HG02610 (cell line): Measurements from ENCODE around the gene UNC5C.

Source experiments
- ATAC-seq: cut with Tn5 transposase; IDR thresholded peaks from one replicate; pipeline ENCODE4 v1.9.1; 2021; ENCODE audit warnings: mild to moderate bottlenecking, moderate library complexity; ENCODE audit not compliant: unreplicated experiment

The UNC5C gene

DNA sequence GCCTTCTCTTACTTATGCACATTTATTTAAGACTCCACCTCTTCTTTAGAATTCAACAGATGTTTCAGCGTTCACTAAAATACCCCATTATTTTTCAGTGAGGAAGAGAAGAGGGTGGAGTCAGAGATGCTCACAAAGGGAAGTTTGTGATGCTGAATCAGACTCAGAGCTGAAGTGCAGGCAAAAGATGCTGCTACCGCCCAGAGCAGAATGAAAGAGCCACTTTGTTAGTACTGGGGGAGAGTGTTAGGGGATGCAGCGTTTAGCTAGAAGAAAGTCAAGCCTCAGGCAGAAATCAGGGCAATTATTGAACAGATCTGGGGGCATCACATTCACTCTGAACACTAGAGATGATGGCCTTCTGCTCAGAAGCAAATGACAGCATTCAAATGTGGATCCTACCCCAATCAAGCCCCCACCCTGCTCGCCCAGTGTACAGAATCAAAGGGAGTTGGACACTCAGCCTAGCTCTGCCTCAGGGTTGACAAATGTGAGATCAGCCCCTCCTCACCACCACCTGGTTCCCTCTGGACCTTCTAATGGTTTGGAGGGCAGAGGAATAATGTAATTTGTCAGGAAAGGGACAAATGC, 138.3 kb downstream of the UNC5C start:
- no peak for ATAC-seq

- no peak for ATAC-seq
Measured at GRCh38 chr4:95409750-95410149, 139.0 kb downstream of the UNC5C start.

DNA sequence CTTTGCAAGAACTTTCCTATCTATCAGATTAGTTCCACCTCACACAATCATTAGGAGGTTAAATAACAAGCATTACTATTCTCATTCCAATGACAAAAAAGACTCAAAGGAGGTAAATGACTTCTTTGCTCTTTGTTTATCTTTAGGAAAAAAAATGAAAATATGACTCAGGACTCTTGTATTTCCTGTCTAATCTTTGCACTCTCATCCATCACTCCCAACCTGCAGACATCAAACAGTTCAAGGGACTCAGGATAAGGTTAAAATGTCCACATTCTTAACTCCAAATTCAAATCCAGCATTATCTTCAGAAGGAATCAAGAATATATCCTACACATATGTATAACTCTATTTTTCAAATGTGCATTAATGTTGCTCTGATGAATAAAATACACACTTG, 139.6 kb downstream of the UNC5C start:
- no peak for ATAC-seq

- ATAC-seq, result no peak
Measured at GRCh38 chr4:95402299-95402698, 146.5 kb downstream of the UNC5C start.

DNA sequence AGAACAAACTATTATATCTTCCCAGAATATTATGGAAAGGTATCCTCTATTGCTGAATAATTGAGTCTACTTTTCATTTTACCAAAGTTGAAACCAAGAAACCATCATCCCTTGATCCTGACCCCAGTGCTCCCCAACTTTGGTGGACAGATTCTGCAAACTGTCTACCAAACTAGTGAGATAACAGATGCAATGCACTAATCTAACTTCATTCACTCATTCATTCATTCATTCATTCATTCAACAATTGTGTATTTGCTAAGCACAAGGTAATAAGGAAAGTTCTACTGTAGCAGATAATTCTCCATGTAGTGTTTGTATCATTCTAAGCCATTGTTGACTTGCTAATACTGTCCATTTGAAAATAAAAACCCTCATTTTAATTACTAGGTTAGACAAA, 150.6 kb downstream of the UNC5C start:
- no peak for ATAC-seq

- no peak for ATAC-seq
Measured at GRCh38 chr4:95394752-95395306, 153.9 kb downstream of the UNC5C start.

DNA sequence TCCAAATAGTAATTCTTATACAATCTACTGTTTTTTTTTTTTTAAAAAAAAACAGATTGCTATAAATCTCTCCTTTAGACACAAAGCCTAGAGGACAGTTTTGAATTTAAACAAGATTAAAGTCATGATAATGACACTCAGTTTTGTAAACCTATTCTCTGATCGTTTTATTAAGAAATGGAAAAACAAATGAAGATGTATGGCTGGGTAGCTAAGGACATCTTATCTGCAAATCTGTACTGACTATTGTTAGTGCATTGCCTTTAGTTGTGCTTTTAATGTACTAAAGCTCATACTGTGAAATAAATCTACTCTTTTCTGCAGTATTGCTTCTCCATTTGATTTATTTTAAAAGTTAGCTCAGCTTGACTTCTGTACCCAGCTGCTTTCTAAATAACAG, 155.0 kb downstream of the UNC5C start:
- ATAC-seq, result no peak

GRCh38 chr4:95388911-95389310, 159.9 kb downstream of the UNC5C start:
- no peak for ATAC-seq

GRCh38 chr4:95387719-95388118, 161.1 kb downstream of the UNC5C start:
- no peak for ATAC-seq

GRCh38 chr4:95386410-95386809, 162.4 kb downstream of the UNC5C start:
- no peak for ATAC-seq

DNA sequence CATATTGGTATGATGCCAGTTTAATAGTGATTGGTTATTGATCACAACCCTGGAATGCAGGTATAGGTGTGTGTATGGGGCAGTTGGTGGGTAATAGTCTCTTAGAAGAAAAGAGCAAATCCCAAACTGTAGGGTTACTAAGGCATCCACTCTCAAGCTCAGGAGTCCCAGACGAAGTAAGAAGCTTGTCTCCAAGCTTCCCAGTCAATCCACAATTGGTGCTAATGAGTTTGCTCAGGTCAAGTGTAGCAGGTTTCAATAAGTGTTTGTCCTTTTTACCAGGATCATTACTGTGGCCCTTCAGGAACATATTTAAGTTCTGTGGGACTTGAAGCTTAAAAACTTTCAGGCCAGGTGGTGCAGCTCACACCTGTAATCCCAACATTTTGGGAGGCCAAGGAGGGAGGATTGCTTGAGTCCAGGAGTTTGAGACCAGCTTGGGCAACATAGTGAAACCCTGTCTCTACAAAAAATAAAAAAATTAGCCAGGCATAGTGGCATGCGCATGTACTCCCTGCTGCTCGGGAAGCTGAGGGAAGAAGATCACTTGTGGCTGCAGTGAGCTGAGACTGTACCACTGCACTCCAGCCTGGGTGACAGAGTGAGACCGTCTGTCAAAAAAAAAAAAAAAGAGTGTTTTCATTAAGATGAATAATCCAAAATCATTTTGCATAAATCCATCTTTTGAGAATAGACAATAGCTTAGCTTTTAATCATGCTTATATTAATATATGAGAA, 166.8 kb downstream of the UNC5C start:
- ATAC-seq, result no peak

- ATAC-seq, result no peak
Measured at GRCh38 chr4:95379633-95380032, 169.1 kb downstream of the UNC5C start.

DNA sequence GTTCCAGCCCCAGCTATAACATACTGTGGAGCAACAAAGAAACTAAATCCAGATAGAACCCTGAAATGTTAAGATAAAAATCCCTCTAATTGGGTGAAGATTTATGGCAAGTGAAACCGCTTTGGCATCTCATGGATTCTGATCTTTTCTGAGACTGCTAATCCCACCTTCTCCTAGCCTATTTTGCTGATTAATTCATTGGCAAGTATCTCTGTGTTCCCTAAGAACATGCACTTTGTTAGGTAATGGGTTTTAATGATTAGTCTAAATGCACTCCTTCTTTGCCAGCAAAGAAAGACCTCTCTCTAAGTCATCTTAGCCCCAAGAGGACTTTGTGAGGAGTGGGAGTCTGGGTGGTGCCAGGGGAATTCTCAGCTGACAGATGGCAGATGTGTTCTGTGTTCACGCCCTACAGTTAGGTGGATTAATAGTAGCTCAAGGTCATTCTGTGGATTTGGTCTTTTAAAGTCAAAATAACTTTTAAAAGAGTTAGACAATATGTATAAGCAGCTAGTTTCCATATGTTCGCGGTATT, 171.3 kb downstream of the UNC5C start:
- ATAC-seq, result no peak

DNA sequence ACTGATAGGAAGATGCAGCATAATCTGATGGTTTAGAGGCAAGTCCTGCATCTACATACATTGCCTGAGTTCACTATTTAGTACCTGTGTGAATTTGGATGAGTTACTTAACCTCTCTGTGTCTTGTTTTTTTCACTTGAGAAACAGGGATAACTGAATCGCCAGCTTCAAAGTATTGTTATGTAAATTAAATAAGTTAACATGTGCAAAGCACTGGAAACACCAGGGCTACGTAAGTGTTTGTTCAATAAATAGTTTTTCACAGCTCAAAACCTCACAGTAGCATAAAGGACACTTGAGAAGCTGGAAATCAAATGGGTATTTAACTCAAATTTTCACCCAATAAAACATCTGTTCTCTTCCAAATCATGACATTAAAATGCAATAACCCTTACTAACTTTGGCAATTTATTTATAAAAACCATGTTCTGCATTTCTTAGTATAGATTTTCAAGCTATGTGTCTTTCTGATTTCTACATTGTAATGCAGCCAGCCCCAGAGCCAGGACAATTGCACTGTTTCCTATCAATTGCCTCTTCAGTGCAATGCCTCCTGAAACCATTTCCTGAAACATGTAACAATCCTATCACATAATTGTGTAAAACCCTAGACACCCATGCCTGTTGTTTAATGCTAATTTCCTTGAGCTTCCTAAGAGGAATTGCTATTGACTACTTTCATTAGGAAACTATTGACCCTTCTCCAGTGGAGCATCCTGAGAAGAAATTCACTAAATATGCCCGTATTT, 177.1 kb downstream of the UNC5C start:
- ATAC-seq, result no peak

DNA sequence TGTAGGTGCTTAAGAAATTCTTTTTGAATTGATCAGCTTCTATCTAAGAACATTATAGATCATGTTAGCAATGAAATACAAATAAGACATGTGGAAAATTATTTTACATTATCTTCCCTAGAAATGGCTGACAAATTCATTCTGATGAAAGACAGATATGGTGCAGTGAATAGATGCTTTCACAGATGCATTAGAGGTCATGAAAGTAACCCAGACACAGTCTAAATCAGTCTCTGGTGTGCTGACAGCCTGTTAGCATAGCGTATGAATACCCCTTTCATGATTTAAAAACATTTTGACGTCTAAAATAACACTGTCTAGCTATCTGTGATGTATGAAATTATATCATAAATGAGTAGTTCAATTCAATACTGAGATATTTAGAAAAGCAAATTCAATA, 180.9 kb downstream of the UNC5C start:
- no peak for ATAC-seq

DNA sequence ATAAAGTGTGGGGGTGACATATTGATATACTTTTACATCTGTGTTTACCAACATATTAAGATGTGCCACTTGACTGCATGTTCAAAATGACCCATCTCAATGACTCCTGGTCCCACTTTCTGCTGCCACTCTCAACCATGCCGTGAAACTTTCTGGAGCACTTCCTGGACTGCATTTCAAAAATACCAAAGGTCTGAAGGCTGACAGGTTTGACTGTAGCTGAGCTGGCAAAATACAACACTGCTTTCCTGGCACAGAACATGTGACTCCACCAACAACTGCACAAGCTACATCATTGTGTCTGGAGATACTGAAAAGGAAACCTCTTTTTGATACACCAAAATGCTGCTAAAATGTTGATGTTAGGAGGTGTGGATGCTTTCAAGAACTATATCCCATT, 184.8 kb downstream of the UNC5C start:
- ATAC-seq, result no peak

DNA sequence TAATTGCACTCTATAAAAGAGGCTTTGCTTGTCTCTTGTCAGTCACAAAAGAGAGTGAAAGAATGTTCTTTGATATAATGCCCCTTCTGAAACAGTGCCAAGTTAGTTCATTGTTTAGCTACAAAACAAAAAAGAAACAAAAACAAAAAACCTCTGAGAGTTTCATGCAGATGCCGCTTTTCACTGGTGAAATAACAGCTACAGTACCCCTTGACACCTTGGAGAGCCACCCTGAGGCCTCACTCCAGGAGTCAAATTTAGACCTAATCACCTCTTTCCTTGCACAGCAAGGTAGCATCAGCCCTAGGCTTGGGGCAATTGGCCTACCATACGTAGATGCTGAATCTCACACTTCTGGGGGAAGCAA, 185.2 kb downstream of the UNC5C start:
- ATAC-seq, result no peak

DNA sequence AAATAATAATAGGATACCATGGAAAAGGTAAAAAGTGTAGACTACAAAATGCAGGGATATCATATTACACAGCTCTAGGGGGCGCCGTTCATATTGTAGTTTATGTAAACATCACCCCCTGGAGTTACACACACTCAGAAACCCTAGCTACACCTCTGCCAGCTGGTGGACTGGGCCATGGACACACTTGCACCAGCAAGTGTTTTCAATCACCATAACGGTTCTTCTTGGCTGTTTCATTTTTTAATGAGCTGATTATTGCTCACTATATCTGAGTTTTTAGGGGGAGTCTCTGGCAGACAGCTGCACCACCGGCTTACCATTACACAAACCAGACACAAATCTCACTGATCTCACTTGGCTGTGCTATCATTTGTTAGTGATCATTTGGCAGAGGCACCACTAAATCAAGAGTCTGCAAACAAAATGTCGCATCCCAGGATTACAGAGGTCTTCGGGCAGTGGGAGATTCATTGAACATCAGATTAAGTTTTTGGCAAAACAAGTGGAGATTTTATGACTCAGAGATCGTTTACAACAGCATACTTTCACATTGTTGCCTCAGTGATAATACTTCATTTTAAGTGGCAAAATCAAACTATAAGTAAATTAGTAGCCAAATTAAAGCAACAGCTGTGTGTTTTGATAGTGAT, 185.7 kb downstream of the UNC5C start:
- no peak for ATAC-seq

- ATAC-seq, result no peak
Measured at GRCh38 chr4:95362066-95362465, 186.7 kb downstream of the UNC5C start.

- no peak for ATAC-seq
Measured at GRCh38 chr4:95361696-95361965, 187.1 kb downstream of the UNC5C start.

DNA sequence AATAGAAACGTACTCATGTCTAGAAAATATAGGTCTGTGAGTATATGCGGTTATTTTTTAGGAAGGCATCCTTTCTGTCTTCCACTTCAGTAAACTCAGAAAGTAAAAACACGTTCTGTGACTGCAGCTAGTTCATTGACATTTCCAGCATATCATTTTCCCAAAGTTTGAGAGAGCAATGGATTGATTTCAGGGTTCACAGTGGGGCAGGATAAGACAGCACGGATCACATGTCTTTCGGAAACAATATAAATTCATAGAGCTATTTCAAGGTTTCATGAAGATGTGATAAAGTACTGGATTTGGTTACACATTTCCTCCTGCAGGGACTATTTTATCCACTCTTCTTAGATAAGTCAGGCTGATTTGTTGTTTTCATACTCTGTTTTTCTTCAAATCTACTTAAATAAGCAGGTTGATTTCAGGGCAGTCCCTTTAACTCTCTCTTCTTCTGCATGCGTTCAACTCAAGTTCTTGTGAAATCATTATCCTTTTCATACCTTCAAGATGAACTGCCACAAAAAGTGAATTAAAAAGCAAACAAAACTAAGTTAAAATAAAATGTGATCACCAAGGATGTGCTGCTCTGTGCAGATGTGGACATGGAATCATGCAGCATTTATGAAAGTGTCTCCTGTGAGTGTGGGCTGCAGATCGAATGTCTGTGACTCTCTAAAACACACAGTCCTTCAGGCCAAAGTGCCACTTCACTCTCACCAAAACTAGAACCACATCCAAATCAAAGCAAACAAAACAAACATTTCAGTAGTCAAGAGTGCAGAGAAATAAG, 187.7 kb downstream of the UNC5C start:
- no peak for ATAC-seq
